ENCODE measurements around the gene HMGN4.
"Not testable (repeated sequence)": the region's sequence is repeated elsewhere in the genome, so short reads cannot be mapped to it uniquely, and the experiment has no call there.

Gene HMGN4

DNA sequence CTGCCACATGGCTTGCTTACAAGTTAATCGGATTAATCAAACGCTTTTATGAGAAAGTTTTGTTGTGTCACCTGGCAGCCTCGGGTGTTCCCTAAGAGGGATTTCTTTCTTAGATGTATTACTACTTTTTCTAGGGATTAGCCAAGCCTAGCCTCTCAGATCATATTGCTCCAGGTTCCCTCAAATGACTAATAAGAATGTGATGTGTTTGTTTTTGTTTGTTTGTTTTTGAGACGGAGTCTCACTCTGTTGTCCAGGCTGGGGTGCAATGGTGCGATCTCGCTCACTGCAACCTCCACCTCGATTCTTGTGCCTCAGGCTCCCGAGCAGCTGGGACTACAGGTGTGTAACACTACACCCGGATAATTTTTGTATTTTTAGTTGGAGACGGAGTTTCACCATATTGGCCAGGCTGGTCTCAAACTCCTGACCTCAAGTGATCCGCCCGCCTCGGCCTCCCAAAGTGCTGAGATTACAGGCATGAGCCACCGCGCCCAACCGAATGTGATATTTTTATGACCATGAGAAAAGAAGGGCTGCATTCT, 977 bp downstream of the HMGN4 start:
- Histone ChIP-seq H3K9ac (ENCODE audit: low read depth, low read length) (peak overlapping the region; percentile 96), H3K4me2 (ENCODE audit: low read length) (peak overlapping the region; percentile 85), H3K9me3 (replicated peaks; ENCODE audit: low read length) (no peaks in the 10 kb centered on the region), H3K4me3 (ENCODE audit: low read length) (peak overlapping the region; percentile 75), H3K4me1 (ENCODE audit: control insufficient read depth, insufficient read depth, low read length) (peaks cover 28% of the 10 kb centered on the region), H3K36me3 (ENCODE audit: insufficient read depth, low read length) (peaks cover 15% of the 10 kb centered on the region), H3K27me3 (ENCODE audit: control insufficient read depth, insufficient read depth, low read length) (no peaks in the 10 kb centered on the region)

DNA sequence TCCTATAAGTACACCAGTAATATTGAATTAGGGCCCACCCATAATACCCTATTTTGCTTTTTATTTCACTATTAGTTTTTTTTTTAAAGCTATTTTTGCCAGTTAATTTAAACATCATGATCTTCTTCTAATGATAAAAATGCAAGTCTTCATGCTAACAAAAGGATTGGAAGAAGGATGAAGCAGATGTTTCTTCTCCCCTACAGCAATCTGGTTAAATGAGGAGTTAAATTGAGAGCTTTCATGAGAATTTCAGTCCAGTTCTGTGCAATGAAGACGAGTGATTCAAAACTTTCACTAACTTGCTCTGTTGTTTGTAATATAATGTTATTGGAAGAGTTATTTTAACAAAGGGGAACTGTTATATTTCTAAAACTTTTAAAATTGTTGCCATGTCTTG, 3.4 kb downstream of the HMGN4 start:
- peaks cover 14% of the 10 kb centered on the region for H3K4me1 ChIP-seq (ENCODE audit: control insufficient read depth, insufficient read depth, low read length)
- no peak overlapping the region for H3K9ac ChIP-seq (ENCODE audit: low read depth, low read length)
- H3K27me3 ChIP-seq (ENCODE audit: control insufficient read depth, insufficient read depth, low read length), result no peaks in the 10 kb centered on the region
- H3K4me2 ChIP-seq (ENCODE audit: low read length), result no peak overlapping the region
- H3K4me3 ChIP-seq (ENCODE audit: low read length), result no peak overlapping the region
- peaks cover 35% of the 10 kb centered on the region for H3K36me3 ChIP-seq (ENCODE audit: insufficient read depth, low read length)
- no peaks in the 10 kb centered on the region for H3K9me3 ChIP-seq (replicated peaks; ENCODE audit: low read length)

DNA sequence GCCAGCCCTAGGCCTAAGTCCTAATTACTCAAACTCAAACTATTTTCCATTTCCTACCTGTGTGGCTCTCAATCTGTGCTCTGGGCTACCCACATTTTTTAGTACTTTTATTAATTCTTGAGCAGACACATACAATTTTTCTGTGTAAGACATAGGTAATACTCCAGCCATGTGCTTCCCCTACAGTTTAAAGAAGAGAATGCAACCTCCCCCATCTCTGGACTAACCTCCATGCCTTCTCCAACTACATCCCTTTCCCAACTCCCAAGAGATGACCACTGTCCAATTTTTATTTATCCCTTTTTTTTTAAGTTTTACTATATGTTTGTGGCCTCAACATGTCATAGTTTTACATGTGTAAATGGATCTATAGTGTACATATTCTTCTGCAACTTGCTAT, 5.8 kb downstream of the HMGN4 start:
- H3K4me2 ChIP-seq (ENCODE audit: low read length), result no peak overlapping the region

DNA sequence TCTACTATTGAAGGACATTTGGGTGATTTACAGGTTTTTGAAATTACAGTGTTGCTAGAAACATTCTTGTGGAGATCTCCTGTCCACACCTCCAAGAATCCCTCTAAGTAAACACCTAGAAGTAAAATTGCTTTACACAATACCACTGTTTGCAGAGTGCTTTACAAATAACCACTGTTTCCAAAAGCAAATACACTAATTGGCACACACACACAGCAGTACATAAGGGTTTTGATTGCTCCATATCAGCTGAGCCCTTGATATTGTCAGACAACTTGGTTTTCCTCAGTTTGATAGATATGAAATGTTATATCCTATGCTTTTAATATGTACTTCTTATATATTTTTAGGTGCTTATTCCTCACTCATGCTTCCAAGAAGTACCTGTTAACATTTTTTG, 6.3 kb downstream of the HMGN4 start:
- H3K4me1 ChIP-seq (ENCODE audit: control insufficient read depth, insufficient read depth, low read length), result peaks cover 6% of the 10 kb centered on the region

More for the DNA sequence above, 5.8 kb downstream of the HMGN4 start:
- Histone ChIP-seq H3K27me3 (ENCODE audit: control insufficient read depth, insufficient read depth, low read length) (no peaks in the 10 kb centered on the region), H3K4me3 (ENCODE audit: low read length) (no peak overlapping the region), H3K9ac (ENCODE audit: low read depth, low read length) (no peak overlapping the region), H3K36me3 (ENCODE audit: insufficient read depth, low read length) (peaks cover 35% of the 10 kb centered on the region), H3K9me3 (replicated peaks; ENCODE audit: low read length) (no peaks in the 10 kb centered on the region), H3K4me1 (ENCODE audit: control insufficient read depth, insufficient read depth, low read length) (peaks cover 9% of the 10 kb centered on the region)

DNA sequence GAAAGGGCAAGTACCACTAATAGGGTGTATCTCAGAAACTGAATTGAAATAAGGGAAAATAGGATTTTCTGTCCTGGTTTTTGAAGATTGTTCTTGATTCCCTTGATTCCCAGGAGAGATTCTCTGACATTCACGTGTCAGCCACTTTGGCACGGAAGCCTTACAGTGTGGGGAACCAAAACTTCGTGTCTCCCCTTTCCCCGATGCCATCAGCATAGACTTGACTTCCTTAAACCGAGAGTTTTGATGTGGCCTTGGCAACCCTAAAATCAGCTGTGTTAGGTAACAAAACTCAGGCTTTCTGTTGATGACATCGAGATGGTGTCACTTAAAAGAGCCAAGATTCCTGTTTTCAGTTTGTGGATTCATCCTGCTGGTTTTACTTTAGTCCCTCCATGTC, 7.5 kb downstream of the HMGN4 start:
- no peaks in the 10 kb centered on the region for H3K27me3 ChIP-seq (ENCODE audit: control insufficient read depth, insufficient read depth, low read length)
- peaks cover 30% of the 10 kb centered on the region for H3K36me3 ChIP-seq (ENCODE audit: insufficient read depth, low read length)
- no peak overlapping the region for H3K9ac ChIP-seq (ENCODE audit: low read depth, low read length)
- H3K9me3 ChIP-seq (replicated peaks; ENCODE audit: low read length), result no peaks in the 10 kb centered on the region
- H3K4me1 ChIP-seq (ENCODE audit: control insufficient read depth, insufficient read depth, low read length), result no peaks in the 10 kb centered on the region
- H3K4me2 ChIP-seq (ENCODE audit: low read length), result no peak overlapping the region
- no peak overlapping the region for H3K4me3 ChIP-seq (ENCODE audit: low read length)

More for the DNA sequence above, 6.3 kb downstream of the HMGN4 start:
- Histone ChIP-seq H3K36me3 (ENCODE audit: insufficient read depth, low read length) (peaks cover 35% of the 10 kb centered on the region), H3K9me3 (replicated peaks; ENCODE audit: low read length) (no peaks in the 10 kb centered on the region), H3K9ac (ENCODE audit: low read depth, low read length) (no peak overlapping the region), H3K4me2 (ENCODE audit: low read length) (no peak overlapping the region), H3K4me3 (ENCODE audit: low read length) (no peak overlapping the region), H3K27me3 (ENCODE audit: control insufficient read depth, insufficient read depth, low read length) (no peaks in the 10 kb centered on the region)

DNA sequence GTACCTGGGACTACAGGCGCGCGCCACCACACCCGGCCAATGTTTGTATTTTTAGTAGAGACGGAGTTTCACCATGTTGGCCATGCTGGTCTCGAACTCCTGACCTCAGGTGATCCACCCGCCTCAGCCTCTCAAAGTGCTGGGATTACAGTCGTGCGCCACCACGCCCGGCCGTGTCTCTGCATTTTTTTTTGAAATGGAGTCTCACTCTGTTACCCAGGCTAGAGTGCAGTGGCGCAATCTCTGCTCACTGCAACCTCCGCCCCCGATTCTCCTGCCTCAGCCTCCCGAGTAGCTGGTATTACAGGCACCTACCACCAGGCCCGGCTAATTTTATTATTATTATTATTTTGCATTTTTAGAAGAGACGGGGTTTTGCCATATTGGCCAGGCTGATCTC, 9.2 kb downstream of the HMGN4 start:
- H3K9ac ChIP-seq (ENCODE audit: low read depth, low read length); H3K4me3 ChIP-seq (ENCODE audit: low read length); H3K4me2 ChIP-seq (ENCODE audit: low read length); H3K9me3 ChIP-seq (replicated peaks; ENCODE audit: low read length); H3K27me3 ChIP-seq (ENCODE audit: control insufficient read depth, insufficient read depth, low read length); H3K4me1 ChIP-seq (ENCODE audit: control insufficient read depth, insufficient read depth, low read length): not testable (repeated sequence)
- H3K36me3 ChIP-seq (ENCODE audit: insufficient read depth, low read length), result peaks cover 29% of the 10 kb centered on the region

DNA sequence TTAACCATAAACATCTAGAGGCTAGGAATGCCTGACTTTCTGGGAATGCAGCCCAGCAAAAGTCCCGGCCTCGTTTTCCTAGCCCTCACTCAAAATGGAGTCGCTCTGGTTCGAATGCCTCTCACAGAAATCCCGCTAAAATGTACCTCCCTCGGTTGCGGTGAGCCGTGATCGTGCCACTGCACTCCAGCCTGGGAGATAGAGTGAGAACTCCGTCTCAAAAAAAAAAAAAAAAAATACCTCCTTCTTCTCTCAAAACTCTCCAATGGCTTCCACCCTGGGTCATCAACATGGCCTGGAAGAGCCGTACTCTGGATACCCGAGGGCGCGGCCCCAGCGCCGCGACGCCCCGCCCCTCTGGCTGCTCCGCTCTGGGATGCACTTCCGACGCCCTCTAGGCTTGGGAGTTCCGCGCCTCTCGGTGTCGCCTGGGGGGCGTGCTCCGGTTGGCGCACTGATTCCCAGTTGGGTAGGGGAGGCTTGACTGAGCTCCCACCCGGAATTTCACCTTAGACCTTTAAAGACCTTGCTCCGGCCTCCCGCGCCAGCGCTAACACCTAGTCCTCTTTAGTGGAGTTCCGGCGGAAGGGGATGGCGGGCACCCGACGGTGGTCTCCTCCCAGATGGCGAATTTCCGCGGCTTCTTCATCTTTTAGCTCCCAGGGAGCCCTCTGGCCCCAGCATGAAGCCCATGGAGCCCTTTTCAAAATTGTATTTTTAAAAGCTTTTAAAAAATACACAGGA, 12.3 kb downstream of the HMGN4 start:
- peak overlapping the region; percentile 73 for H3K4me3 ChIP-seq (ENCODE audit: low read length)
- peaks cover 3% of the 10 kb centered on the region for H3K4me1 ChIP-seq (ENCODE audit: control insufficient read depth, insufficient read depth, low read length)
- H3K9ac ChIP-seq (ENCODE audit: low read depth, low read length), result peak overlapping the region; percentile 61
- no peaks in the 10 kb centered on the region for H3K27me3 ChIP-seq (ENCODE audit: control insufficient read depth, insufficient read depth, low read length)
- H3K36me3 ChIP-seq (ENCODE audit: insufficient read depth, low read length), result peaks cover 12% of the 10 kb centered on the region
- H3K4me2 ChIP-seq (ENCODE audit: low read length), result peak overlapping the region; percentile 76
- no peaks in the 10 kb centered on the region for H3K9me3 ChIP-seq (replicated peaks; ENCODE audit: low read length)

DNA sequence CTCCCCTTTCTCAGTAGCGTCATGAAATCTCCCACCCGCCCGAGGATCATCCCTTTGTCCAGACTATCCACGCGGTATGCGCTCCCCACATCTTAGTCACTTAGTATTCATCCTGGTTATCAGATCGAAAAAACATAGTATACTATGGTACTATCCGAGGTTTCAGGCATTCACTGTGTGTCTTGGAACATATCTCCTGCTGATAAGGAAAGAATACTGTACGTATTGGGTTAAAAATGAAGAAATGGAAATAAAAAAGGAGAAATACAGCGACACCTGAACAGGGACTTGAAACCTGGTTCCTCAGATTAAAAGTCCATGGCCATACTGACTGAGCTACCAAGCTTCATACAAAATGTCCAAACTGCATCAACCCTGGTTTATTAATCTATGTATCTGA, 14.0 kb downstream of the HMGN4 start:
- H3K4me3 ChIP-seq (ENCODE audit: low read length), result no peak overlapping the region
- H3K36me3 ChIP-seq (ENCODE audit: insufficient read depth, low read length), result no peaks in the 10 kb centered on the region
- H3K4me2 ChIP-seq (ENCODE audit: low read length), result no peak overlapping the region
- no peaks in the 10 kb centered on the region for H3K9me3 ChIP-seq (replicated peaks; ENCODE audit: low read length)
- H3K27me3 ChIP-seq (ENCODE audit: control insufficient read depth, insufficient read depth, low read length), result no peaks in the 10 kb centered on the region
- H3K4me1 ChIP-seq (ENCODE audit: control insufficient read depth, insufficient read depth, low read length), result peaks cover 8% of the 10 kb centered on the region
- H3K9ac ChIP-seq (ENCODE audit: low read depth, low read length), result no peak overlapping the region

DNA sequence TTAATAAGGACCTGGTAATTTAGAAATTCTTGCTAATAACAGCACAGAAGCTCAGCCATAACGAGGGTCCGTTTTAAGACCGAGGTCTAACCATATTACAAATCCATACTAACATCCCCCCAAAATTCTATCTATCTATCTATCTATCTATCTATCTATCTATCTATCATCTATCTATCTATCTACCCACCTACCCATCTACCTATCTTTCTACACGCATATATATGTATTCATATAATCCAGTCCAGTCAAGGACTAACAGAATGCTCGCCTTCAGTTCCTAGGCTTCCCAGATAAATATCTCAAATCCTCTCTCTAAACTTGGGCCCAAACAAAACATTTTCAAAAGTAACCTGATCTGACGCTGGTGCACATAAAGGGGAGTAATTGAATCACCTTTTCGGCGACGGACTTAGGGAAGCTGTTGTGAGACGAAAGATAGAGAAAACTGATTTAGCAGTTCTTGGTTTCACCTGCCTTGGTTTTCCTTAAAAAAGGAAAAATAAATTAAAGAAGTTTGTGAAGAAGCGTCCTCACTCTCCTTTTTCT, 14.5 kb downstream of the HMGN4 start:
- Histone ChIP-seq H3K4me3 (ENCODE audit: low read length) (peak overlapping the region; percentile 72), H3K4me1 (ENCODE audit: control insufficient read depth, insufficient read depth, low read length) (peaks cover 8% of the 10 kb centered on the region), H3K36me3 (ENCODE audit: insufficient read depth, low read length) (no peaks in the 10 kb centered on the region), H3K4me2 (ENCODE audit: low read length) (peak overlapping the region; percentile 80), H3K9me3 (replicated peaks; ENCODE audit: low read length) (no peaks in the 10 kb centered on the region), H3K27me3 (ENCODE audit: control insufficient read depth, insufficient read depth, low read length) (no peaks in the 10 kb centered on the region), H3K9ac (ENCODE audit: low read depth, low read length) (peak overlapping the region; percentile 56)

DNA sequence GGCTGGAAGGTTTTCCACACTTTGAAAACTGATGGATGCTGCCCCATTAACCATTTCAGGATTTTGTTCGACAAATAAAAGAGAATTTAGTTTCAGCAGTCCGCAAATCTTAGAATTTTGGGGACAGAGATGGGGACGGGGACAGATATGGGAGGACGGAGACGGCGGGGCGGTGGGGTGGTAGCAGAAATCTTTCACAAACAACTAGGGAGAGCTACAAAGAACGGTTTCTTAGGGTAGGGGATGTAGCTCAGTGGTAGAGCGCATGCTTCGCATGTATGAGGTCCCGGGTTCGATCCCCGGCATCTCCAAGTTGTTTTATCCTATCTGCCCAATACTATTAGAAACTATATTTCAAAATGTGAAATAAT, 15.1 kb downstream of the HMGN4 start:
- H3K27me3 ChIP-seq (ENCODE audit: control insufficient read depth, insufficient read depth, low read length), result no peaks in the 10 kb centered on the region
- no peaks in the 10 kb centered on the region for H3K36me3 ChIP-seq (ENCODE audit: insufficient read depth, low read length)
- peaks cover 8% of the 10 kb centered on the region for H3K4me1 ChIP-seq (ENCODE audit: control insufficient read depth, insufficient read depth, low read length)
- peak overlapping the region; percentile 72 for H3K4me3 ChIP-seq (ENCODE audit: low read length)
- H3K4me2 ChIP-seq (ENCODE audit: low read length), result peak overlapping the region; percentile 80
- no peaks in the 10 kb centered on the region for H3K9me3 ChIP-seq (replicated peaks; ENCODE audit: low read length)
- H3K9ac ChIP-seq (ENCODE audit: low read depth, low read length), result peak overlapping the region; percentile 57

DNA sequence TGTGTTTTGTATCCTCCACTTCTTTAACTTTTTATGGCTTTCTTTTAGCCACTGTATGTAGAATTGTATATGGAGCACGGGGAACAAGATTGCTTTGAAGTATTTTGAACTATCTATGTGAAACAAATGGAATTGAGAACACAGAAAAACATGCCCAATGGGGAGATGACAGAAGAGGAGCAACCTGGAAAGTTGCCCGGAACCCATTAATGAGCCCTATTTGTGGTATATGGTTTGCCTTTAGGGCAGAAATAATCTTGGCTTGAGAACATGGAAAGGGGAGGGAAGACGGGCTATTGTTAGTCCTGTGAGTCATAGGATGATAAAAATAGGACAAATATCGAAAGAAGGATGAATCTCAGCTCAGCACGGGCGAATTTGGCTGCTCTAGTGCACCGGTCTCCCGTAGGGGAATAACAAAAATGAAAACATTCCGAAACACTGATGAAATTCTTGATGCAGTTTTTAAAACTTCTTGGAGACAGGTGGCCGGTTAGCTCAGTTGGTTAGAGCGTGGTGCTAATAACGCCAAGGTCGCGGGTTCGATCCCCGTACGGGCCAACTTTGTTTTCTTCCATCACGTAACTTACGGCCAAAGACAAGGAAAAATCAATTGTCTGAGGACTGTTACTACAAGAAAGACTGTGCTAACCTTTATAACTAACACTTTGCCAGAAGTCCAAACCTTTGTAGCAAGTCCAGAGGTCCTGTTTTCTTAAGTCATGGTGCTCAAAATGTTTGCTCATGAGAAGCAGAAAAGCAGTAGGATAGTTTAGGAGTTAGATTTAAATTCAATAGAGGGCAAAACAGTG, 15.7 kb downstream of the HMGN4 start:
- Histone ChIP-seq H3K4me2 (ENCODE audit: low read length) (peak overlapping the region; percentile 80), H3K9ac (ENCODE audit: low read depth, low read length) (peak overlapping the region; percentile 57), H3K27me3 (ENCODE audit: control insufficient read depth, insufficient read depth, low read length) (no peaks in the 10 kb centered on the region), H3K4me1 (ENCODE audit: control insufficient read depth, insufficient read depth, low read length) (peaks cover 8% of the 10 kb centered on the region), H3K4me3 (ENCODE audit: low read length) (peak overlapping the region; percentile 72), H3K9me3 (replicated peaks; ENCODE audit: low read length) (no peaks in the 10 kb centered on the region), H3K36me3 (ENCODE audit: insufficient read depth, low read length) (no peaks in the 10 kb centered on the region)

All from skeletal muscle satellite cell (primary cell).